ENCODE measurements around the gene TARS3. TPM values are rescaled to one million over a fixed set of nuclear protein-coding genes. Genes with fewer than 3 reads are reported as not detected.

Gene TARS3
- total RNA-seq, 1 experiment from 2014 or later = 14.1 TPM

DNA sequence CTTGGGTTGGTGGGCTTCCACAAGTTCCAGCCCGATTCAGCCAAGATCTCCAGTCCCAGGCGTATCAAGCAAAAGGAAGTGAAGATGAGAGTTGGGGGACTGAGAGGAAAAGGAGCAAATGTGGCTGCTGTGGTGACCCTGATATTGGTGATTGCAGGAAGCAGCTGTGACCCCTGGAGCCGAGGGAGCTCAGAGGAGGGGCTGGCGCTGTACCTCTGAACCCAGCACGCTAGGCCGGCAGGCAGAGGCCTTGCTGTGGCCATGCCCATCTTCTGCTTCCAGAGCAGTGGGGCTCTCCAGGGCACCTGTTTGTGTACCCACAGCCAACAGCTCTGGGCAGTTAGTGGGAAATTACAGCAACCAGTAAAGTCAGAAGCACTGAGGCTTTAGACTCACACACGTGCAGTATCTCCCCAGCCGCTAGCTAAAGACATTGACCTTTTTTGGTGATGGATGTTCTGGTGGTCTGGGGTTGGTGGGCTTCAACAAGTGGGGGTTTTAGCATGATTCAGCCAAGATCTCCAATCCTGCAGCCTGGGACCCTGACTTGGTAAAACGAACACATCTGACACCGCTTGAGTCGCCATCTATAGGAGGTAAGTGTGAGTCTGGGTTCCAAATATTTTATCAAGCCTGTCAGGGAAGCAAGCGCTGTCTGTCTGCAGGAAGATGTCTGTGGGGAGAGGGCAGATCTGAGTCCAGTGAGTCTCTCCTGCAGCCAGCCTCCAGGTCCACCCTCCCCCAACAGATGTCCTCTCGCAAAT, 105.2 kb downstream of the TARS3 start:
- Histone ChIP-seq H2BK20ac (ENCODE audit: low read depth, low read length, poor library complexity, severe bottlenecking) (no peak overlapping the region), H3K79me1 (ENCODE audit: insufficient read depth, low read depth, low read length, poor library complexity, severe bottlenecking) (no peaks in the 10 kb centered on the region), H3K4me2 (ENCODE audit: insufficient read depth, insufficient read length, low read length) (no peak overlapping the region), H4K91ac (ENCODE audit: insufficient read length, low read depth, low read length) (no peak overlapping the region), H4K5ac (ENCODE audit: insufficient read length, low read depth, low read length) (no peak overlapping the region), H2BK120ac (ENCODE audit: low read depth, low read length, poor library complexity, severe bottlenecking) (no peak overlapping the region), H3K4ac (ENCODE audit: low read depth, low read length) (no peak overlapping the region), H3K27me3 (ENCODE audit: insufficient read depth, low read length) (no peaks in the 10 kb centered on the region), H3K23ac (ENCODE audit: insufficient read length, low read depth, low read length) (no peak overlapping the region), H4K20me1 (ENCODE audit: control insufficient read depth, insufficient read depth, insufficient read length) (no peaks in the 10 kb centered on the region), H3T11ph (ENCODE audit: low read length) (no peak overlapping the region), H3K27ac (ENCODE audit: insufficient read length, low read depth, low read length) (no peak overlapping the region), H3K23me2 (ENCODE audit: insufficient read length, low read depth, low read length, poor library complexity, severe bottlenecking) (no peaks in the 10 kb centered on the region), H3K9ac (ENCODE audit: extremely low read depth, insufficient read length, low read length) (no peak overlapping the region), H2BK15ac (ENCODE audit: low read depth, low read length) (no peak overlapping the region), H3K18ac (ENCODE audit: insufficient read length, low read depth, low read length) (no peak overlapping the region), H3K9me3 (ENCODE audit: control insufficient read depth, low read depth, low read length) (no peaks in the 10 kb centered on the region), H3K79me2 (ENCODE audit: insufficient read depth, low read length) (0 out of 2 replicates have a peak, but pooled peaks cover 1% of the 10 kb centered on the region), H2AFZ (ENCODE audit: low read length) (no peak overlapping the region), H3K14ac (ENCODE audit: insufficient read depth, low read length) (no peak overlapping the region; the same call in 1 of the 2 replicates), H3K56ac (ENCODE audit: insufficient read length, low read depth, low read length) (no peak overlapping the region), H3K4me1 (ENCODE audit: insufficient read depth, low read length) (peaks cover 5% of the 10 kb centered on the region; the same call in 1 of the 2 replicates), H2AK5ac (ENCODE audit: insufficient read length, low read length) (no peak overlapping the region), H4K8ac (replicated peaks; ENCODE audit: insufficient read length, low read depth, low read length) (no peak overlapping the region), H2BK5ac (ENCODE audit: insufficient read length, low read length) (no peak overlapping the region), H2BK12ac (ENCODE audit: insufficient read length, low read depth, low read length) (no peak overlapping the region)
- Mint-ChIP-seq H3K4me1 (peaks cover 35 to 42% of the 10 kb centered on the region in 2 experiments), H3K4me3 (no peak overlapping the region), H3K36me3 (ENCODE audit: insufficient read depth in 1 of 3, low read depth in 3 of 3) (peaks cover 8 to 17% (median 8%) of the 10 kb centered on the region in 3 experiments), H3K27ac (peak overlapping the region in 1 of 3 experiments; percentile 59; a peak in 2 of 7 replicates), H3K27me3 (ENCODE audit: low read depth) (peaks cover 20% of the 10 kb centered on the region), H3K9me3 (peaks cover 13 to 17% of the 10 kb centered on the region in 2 experiments)
- WGBS (ENCODE audit: extremely low coverage, insufficient read length, low lambda C conversion rate) = no CpG with 5 or more reads among the region's 13 CpGs
- no peak for DNase-seq
- TF ChIP-seq, protein P1, sequence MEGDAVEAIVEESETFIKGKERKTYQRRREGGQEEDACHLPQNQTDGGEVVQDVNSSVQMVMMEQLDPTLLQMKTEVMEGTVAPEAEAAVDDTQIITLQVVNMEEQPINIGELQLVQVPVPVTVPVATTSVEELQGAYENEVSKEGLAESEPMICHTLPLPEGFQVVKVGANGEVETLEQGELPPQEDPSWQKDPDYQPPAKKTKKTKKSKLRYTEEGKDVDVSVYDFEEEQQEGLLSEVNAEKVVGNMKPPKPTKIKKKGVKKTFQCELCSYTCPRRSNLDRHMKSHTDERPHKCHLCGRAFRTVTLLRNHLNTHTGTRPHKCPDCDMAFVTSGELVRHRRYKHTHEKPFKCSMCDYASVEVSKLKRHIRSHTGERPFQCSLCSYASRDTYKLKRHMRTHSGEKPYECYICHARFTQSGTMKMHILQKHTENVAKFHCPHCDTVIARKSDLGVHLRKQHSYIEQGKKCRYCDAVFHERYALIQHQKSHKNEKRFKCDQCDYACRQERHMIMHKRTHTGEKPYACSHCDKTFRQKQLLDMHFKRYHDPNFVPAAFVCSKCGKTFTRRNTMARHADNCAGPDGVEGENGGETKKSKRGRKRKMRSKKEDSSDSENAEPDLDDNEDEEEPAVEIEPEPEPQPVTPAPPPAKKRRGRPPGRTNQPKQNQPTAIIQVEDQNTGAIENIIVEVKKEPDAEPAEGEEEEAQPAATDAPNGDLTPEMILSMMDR (conservative IDR thresholded peaks at IDR 0.05) = no peak; the same call in 2 of the 3 replicates
